ENCODE measurements around the gene GPC1.

GRCh38 chr2:240413813-240414429 lies 21.5 kb upstream of the GPC1 start:
- TF ChIP-seq POU2F2 (IDR thresholded peaks at IDR 0.05; ENCODE audit: low read depth, low read length) (no peak), POLR2A (IDR thresholded peaks at IDR 0.05; ENCODE audit: low read depth, low read length) (no peak), PAX5 (IDR thresholded peaks at IDR 0.05; ENCODE audit: insufficient read depth, low read length, severe bottlenecking) (no peak)

All from GM12891 (cell line).